ENCODE results near the gene PTPRM. TPM values are rescaled to one million over a fixed set of nuclear protein-coding genes. Genes with fewer than 3 reads are reported as not detected.

The PTPRM gene
- total and polyA plus RNA-seq, 4 donors: 9.2 to 23.0 (median 12.7) TPM

- no peak for TF ChIP-seq MAX (IDR thresholded peaks at IDR 0.05)
- TF ChIP-seq, protein P1, sequence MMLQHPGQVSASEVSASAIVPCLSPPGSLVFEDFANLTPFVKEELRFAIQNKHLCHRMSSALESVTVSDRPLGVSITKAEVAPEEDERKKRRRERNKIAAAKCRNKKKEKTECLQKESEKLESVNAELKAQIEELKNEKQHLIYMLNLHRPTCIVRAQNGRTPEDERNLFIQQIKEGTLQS (IDR thresholded peaks at IDR 0.05): no peak
- TF ChIP-seq, protein P2, sequence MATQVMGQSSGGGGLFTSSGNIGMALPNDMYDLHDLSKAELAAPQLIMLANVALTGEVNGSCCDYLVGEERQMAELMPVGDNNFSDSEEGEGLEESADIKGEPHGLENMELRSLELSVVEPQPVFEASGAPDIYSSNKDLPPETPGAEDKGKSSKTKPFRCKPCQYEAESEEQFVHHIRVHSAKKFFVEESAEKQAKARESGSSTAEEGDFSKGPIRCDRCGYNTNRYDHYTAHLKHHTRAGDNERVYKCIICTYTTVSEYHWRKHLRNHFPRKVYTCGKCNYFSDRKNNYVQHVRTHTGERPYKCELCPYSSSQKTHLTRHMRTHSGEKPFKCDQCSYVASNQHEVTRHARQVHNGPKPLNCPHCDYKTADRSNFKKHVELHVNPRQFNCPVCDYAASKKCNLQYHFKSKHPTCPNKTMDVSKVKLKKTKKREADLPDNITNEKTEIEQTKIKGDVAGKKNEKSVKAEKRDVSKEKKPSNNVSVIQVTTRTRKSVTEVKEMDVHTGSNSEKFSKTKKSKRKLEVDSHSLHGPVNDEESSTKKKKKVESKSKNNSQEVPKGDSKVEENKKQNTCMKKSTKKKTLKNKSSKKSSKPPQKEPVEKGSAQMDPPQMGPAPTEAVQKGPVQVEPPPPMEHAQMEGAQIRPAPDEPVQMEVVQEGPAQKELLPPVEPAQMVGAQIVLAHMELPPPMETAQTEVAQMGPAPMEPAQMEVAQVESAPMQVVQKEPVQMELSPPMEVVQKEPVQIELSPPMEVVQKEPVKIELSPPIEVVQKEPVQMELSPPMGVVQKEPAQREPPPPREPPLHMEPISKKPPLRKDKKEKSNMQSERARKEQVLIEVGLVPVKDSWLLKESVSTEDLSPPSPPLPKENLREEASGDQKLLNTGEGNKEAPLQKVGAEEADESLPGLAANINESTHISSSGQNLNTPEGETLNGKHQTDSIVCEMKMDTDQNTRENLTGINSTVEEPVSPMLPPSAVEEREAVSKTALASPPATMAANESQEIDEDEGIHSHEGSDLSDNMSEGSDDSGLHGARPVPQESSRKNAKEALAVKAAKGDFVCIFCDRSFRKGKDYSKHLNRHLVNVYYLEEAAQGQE (IDR thresholded peaks at IDR 0.05): no peak
- TF ChIP-seq GABPA (IDR thresholded peaks at IDR 0.05 in 1 of 2, conservative IDR thresholded peaks at IDR 0.05 in 1 of 2): no peak
- no peak for TF ChIP-seq EGR1 (IDR thresholded peaks at IDR 0.05; ENCODE audit: low read depth in 2 of 2)
- H3K9me3 ChIP-seq (ENCODE audit: control insufficient read depth in 4 of 4, low read length in 3 of 4): no peaks in the 10 kb centered on the region
- no peaks in the 10 kb centered on the region for H3K4me1 ChIP-seq (ENCODE audit: control insufficient read depth in 4 of 4, insufficient read depth in 4 of 4, low read length in 3 of 4)
- no peaks in the 10 kb centered on the region for H3K27me3 ChIP-seq (ENCODE audit: control insufficient read depth in 4 of 4, insufficient read depth in 4 of 4, low read length in 3 of 4)
- H3K9ac ChIP-seq (ENCODE audit: low read depth in 1 of 2, low read length in 2 of 2): no peak overlapping the region
- H3K4me3 ChIP-seq (ENCODE audit: low read depth in 1 of 3, low read length in 3 of 3): no peak overlapping the region
- no peak for DNase-seq (ENCODE audit: low spot score)
- no peak overlapping the region for H3K27ac ChIP-seq (ENCODE audit: low read depth in 1 of 2, low read length in 2 of 2)
- no peaks in the 10 kb centered on the region for H3K36me3 ChIP-seq (ENCODE audit: control insufficient read depth in 4 of 4, insufficient read depth in 3 of 4, low read depth in 1 of 4, low read length in 3 of 4)
These were observed 9.6 kb downstream of the PTPRM start for GRCh38 chr18:7576685-7577084.

DNA sequence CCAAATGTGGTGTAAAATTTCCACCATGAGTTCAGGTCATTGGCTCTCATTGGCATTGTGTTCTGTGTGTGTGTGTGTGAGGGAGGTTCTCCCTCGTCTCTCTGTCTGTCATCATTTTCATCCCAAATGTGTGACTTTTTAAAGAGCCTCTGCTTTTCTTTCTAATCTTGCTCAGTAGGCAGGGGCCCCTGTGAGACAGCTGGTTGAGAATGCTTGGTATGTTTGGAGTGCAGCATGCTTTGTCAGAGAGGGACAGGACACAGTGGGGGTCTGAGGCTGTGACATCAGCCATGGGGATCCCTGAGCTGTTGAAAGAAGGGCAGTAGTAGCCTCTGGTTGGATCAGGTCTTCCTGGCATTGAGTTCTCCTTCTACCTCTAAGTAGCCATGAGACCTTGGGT is 10.6 kb downstream of the PTPRM start:
- Histone ChIP-seq H3K4me1 (ENCODE audit: control insufficient read depth in 4 of 4, insufficient read depth in 4 of 4, low read length in 3 of 4) (no peaks in the 10 kb centered on the region), H3K27me3 (ENCODE audit: control insufficient read depth in 4 of 4, insufficient read depth in 4 of 4, low read length in 3 of 4) (no peaks in the 10 kb centered on the region), H3K4me3 (ENCODE audit: low read depth in 1 of 3, low read length in 3 of 3) (no peak overlapping the region), H3K36me3 (ENCODE audit: control insufficient read depth in 4 of 4, insufficient read depth in 3 of 4, low read depth in 1 of 4, low read length in 3 of 4) (no peaks in the 10 kb centered on the region), H3K27ac (ENCODE audit: low read depth in 1 of 2, low read length in 2 of 2) (no peak overlapping the region), H3K9ac (ENCODE audit: low read depth in 1 of 2, low read length in 2 of 2) (no peak overlapping the region), H3K9me3 (ENCODE audit: control insufficient read depth in 4 of 4, low read length in 3 of 4) (no peaks in the 10 kb centered on the region)
- WGBS: 78% methylated on average over 1 of the region's 1 CpG
- TF ChIP-seq FOXA2 (IDR thresholded peaks at IDR 0.05): no peak
- no peak for TF ChIP-seq JUND (IDR thresholded peaks at IDR 0.05)
- TF ChIP-seq FOXA1 (IDR thresholded peaks at IDR 0.05): no peak
- TF ChIP-seq HNF4A (conservative IDR thresholded peaks at IDR 0.05): no peak
- TF ChIP-seq, protein P3, sequence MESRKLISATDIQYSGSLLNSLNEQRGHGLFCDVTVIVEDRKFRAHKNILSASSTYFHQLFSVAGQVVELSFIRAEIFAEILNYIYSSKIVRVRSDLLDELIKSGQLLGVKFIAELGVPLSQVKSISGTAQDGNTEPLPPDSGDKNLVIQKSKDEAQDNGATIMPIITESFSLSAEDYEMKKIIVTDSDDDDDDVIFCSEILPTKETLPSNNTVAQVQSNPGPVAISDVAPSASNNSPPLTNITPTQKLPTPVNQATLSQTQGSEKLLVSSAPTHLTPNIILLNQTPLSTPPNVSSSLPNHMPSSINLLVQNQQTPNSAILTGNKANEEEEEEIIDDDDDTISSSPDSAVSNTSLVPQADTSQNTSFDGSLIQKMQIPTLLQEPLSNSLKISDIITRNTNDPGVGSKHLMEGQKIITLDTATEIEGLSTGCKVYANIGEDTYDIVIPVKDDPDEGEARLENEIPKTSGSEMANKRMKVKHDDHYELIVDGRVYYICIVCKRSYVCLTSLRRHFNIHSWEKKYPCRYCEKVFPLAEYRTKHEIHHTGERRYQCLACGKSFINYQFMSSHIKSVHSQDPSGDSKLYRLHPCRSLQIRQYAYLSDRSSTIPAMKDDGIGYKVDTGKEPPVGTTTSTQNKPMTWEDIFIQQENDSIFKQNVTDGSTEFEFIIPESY (IDR thresholded peaks at IDR 0.05): no peak
- TF ChIP-seq, protein P1 (IDR thresholded peaks at IDR 0.05): no peak
- TF ChIP-seq RAD21 (IDR thresholded peaks at IDR 0.05): no peak
- TF ChIP-seq TAF1 (conservative IDR thresholded peaks at IDR 0.05): no peak
- TF ChIP-seq HNF4G (IDR thresholded peaks at IDR 0.05): no peak
- TF ChIP-seq, protein P4, sequence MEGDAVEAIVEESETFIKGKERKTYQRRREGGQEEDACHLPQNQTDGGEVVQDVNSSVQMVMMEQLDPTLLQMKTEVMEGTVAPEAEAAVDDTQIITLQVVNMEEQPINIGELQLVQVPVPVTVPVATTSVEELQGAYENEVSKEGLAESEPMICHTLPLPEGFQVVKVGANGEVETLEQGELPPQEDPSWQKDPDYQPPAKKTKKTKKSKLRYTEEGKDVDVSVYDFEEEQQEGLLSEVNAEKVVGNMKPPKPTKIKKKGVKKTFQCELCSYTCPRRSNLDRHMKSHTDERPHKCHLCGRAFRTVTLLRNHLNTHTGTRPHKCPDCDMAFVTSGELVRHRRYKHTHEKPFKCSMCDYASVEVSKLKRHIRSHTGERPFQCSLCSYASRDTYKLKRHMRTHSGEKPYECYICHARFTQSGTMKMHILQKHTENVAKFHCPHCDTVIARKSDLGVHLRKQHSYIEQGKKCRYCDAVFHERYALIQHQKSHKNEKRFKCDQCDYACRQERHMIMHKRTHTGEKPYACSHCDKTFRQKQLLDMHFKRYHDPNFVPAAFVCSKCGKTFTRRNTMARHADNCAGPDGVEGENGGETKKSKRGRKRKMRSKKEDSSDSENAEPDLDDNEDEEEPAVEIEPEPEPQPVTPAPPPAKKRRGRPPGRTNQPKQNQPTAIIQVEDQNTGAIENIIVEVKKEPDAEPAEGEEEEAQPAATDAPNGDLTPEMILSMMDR (IDR thresholded peaks at IDR 0.05; ENCODE audit: low read depth, low read length, missing input control): no peak
- no peak for TF ChIP-seq NR2F2 (IDR thresholded peaks at IDR 0.05)
- TF ChIP-seq EGR1 (IDR thresholded peaks at IDR 0.05; ENCODE audit: low read depth in 2 of 2): no peak
- no peak for TF ChIP-seq RXRA (IDR thresholded peaks at IDR 0.05)
- no peak for TF ChIP-seq GABPA (IDR thresholded peaks at IDR 0.05 in 1 of 2, conservative IDR thresholded peaks at IDR 0.05 in 1 of 2)
- no peak for TF ChIP-seq YY1 (IDR thresholded peaks at IDR 0.05)
- TF ChIP-seq SP1 (IDR thresholded peaks at IDR 0.05): no peak
- TF ChIP-seq, protein P2 (IDR thresholded peaks at IDR 0.05): no peak
- TF ChIP-seq MAX (IDR thresholded peaks at IDR 0.05): no peak
- DNase-seq (ENCODE audit: low spot score): no peak
